Activated T-cell treated with anti-CD3 and anti-CD28 coated beads, Interleukin-2, amount 50 U/mL, for 4 hours (primary cell): Measurements from ENCODE around the gene IGFBP1. TPM values are rescaled to one million over a fixed set of nuclear protein-coding genes. Genes with fewer than 3 reads are reported as not detected.
"Not testable (repeated sequence)": the region's sequence is repeated elsewhere in the genome, so short reads cannot be mapped to it uniquely, and the experiment has no call there.

Source experiments
- ATAC-seq, 2 donors: fragments of 200-7000 bp; cut with Tn5 transposase; one replicate each; pipeline ENCODE4 v1.10.0; 2021
- DNase-seq: peaks from one replicate; pipeline ENCODE4 v3.0.0-alpha.2; 2020
- H3K27me3 Mint-ChIP-seq: one replicate; pipeline ENCODE4 v1.8.0; 2021; ENCODE audit warnings: low read depth, mixed read lengths
- H3K36me3 Mint-ChIP-seq: one replicate; pipeline ENCODE4 v1.8.0; 2022; ENCODE audit warnings: mixed read lengths; ENCODE audit not compliant: insufficient read depth
- H3K4me1 Mint-ChIP-seq: one replicate; pipeline ENCODE4 v1.8.0; 2021; ENCODE audit warnings: low read depth, mixed read lengths
- H3K4me3 Mint-ChIP-seq: one replicate; pipeline ENCODE4 v1.8.0; 2021; ENCODE audit warnings: mild to moderate bottlenecking, moderate library complexity, mixed read lengths
- H3K9me3 Mint-ChIP-seq: one replicate; pipeline ENCODE4 v1.8.0; 2021; ENCODE audit warnings: mixed read lengths
- total RNA-seq, 3 donors: library from RNA; stranded (reverse); gene quantifications; one replicate each; pipeline ENCODE4 v1.2.1, GENCODE V29; 2021

IGFBP1 gene
- under 1 TPM; 0.11 to 0.28 (median 0.13) TPM for total RNA-seq

DNA sequence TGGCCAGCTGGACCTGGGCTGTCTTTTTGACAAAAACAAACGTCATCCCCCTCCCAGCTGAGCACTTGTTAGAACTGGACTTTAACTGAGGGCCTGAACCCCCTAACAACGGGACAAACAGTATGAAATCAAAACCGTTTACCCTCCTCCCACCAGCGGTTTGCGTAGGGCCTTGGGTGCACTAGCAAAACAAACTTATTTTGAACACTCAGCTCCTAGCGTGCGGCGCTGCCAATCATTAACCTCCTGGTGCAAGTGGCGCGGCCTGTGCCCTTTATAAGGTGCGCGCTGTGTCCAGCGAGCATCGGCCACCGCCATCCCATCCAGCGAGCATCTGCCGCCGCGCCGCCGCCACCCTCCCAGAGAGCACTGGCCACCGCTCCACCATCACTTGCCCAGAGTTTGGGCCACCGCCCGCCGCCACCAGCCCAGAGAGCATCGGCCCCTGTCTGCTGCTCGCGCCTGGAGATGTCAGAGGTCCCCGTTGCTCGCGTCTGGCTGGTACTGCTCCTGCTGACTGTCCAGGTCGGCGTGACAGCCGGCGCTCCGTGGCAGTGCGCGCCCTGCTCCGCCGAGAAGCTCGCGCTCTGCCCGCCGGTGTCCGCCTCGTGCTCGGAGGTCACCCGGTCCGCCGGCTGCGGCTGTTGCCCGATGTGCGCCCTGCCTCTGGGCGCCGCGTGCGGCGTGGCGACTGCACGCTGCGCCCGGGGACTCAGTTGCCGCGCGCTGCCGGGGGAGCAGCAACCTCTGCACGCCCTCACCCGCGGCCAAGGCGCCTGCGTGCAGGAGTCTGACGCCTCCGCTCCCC lies at the start of gene IGFBP1:
Gene IGFBP1 (plus strand): TSS at position 304 of the 808 bp plus-strand sequence. CDS start 165 bp downstream, at position 469.
- no peaks in the 10 kb centered on the region for H3K9me3 Mint-ChIP-seq
- peak; percentile 25 to 33 for ATAC-seq
- H3K27me3 Mint-ChIP-seq, result peaks cover 62% of the 10 kb centered on the region
- H3K4me3 Mint-ChIP-seq, result no peak within 1 kb of the TSS
- H3K4me1 Mint-ChIP-seq, result no peaks in the 10 kb centered on the region
- no peaks in the 10 kb centered on the region for H3K36me3 Mint-ChIP-seq
- no peak for DNase-seq

- H3K9me3 Mint-ChIP-seq, H3K4me1 Mint-ChIP-seq, H3K27me3 Mint-ChIP-seq, H3K36me3 Mint-ChIP-seq, H3K4me3 Mint-ChIP-seq, ATAC-seq, DNase-seq: not testable (repeated sequence)
These were observed 49.4 kb upstream of the IGFBP1 start for GRCh38 chr7:45838852-45839251.

DNA sequence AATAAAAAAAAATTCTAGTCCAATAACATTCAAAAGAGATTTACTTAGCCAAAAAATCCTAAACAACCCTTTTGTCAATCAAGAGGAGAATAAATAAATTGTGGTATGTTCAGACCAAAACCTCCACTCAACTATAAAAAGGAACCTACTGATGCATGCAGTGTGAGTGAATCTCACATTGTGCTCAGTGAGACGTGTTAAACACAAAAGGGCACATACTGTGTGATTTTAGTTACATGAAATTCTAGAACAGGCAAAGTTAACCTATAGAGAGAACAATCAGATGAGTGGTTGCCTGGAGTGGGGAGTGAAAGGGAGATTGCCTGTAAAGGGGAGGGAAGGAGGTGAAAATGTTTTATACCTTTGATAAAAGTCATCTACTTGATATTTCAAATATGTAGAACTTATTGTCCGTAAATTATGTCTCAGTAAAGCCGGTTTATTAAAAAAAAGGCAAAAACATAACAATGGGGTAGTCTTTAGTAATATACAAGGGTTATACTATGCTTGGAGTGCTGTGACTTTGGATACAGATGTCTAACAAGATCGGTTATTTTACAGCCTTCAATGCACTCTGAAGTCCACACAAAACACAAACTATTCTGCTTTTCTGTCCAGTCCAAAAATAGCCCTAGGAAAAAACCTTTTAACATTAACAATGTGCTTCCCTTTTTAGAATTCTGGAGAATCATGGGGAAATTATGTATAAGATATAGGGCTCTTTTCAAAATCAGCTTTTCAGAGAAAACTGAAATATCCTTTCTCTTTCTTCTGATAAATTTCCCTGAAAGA lies 46.2 kb upstream of the IGFBP1 start:
- H3K36me3 Mint-ChIP-seq, ATAC-seq, H3K4me3 Mint-ChIP-seq, H3K4me1 Mint-ChIP-seq, H3K27me3 Mint-ChIP-seq, H3K9me3 Mint-ChIP-seq, DNase-seq: not testable (repeated sequence)

DNA sequence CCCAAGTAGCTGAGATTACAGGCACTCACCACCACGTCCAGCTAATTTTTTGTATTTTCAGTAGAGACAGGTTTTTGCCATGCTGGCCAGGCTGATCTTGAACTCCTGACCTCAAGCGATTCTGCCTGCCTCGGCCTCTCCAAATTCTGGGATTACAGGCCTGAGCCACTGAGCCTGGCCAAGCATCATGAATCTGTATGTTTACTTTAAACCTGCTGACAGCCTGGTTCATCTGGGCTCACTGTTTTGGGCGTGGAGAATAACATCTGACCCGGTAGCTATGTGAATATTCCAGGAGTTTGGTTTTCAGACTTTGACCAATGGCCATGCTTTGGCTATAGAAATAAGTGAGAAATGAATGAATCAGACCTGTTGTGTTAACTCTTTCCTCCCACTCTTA lies 41.8 kb upstream of the IGFBP1 start:
- ATAC-seq, DNase-seq, H3K9me3 Mint-ChIP-seq, H3K36me3 Mint-ChIP-seq, H3K27me3 Mint-ChIP-seq, H3K4me3 Mint-ChIP-seq, H3K4me1 Mint-ChIP-seq: not testable (repeated sequence)

DNA sequence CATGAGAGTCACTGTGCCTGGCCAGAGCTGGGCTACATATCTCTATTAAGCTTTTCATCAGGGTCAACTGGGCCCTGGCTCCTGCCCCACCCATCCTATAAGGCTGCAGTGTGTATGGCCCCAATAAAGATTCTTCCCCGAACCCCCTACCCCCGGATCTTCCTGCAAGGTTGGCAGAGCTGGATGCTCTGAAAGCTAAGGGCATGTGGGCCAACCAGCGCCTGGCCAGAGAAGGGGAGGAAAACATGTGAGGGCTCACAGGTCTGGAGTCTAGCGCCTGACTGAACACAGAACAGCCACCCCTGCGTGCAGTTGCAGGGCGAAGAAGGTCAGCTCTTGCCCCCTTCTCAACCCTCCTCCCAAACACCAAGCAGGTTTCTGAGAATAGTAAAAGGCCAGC lies 39.6 kb upstream of the IGFBP1 start:
- not testable (repeated sequence) for H3K4me3 Mint-ChIP-seq, H3K9me3 Mint-ChIP-seq, H3K27me3 Mint-ChIP-seq, H3K4me1 Mint-ChIP-seq, DNase-seq, ATAC-seq, H3K36me3 Mint-ChIP-seq

DNA sequence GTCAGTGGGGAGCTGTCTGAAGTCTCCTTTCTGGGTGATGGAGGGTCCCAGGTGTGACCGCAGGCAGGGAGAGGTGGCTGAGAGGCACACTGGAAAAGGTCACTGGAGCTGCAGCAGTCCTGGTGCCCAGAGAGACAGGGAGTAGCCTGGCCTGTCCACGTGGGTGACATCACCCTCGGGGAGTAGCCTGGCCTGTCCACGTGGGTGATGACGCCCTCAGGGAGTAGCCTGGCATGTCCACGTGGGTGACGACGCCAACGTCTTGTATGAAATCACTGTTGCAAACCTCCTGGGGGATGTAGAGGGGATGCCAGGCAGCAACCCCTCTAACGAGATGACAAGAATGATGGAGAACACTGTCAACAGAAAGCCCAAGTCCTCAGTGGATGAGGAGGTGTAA lies 35.3 kb upstream of the IGFBP1 start:
- not testable (repeated sequence) for H3K36me3 Mint-ChIP-seq, H3K4me3 Mint-ChIP-seq, H3K9me3 Mint-ChIP-seq

GRCh38 chr7:45853491-45853890 lies 34.8 kb upstream of the IGFBP1 start:
- ATAC-seq, H3K4me3 Mint-ChIP-seq, H3K9me3 Mint-ChIP-seq, DNase-seq, H3K36me3 Mint-ChIP-seq, H3K4me1 Mint-ChIP-seq, H3K27me3 Mint-ChIP-seq: not testable (repeated sequence)

More for the DNA sequence above, 35.3 kb upstream of the IGFBP1 start:
- H3K4me1 Mint-ChIP-seq, ATAC-seq, H3K27me3 Mint-ChIP-seq, DNase-seq: not testable (repeated sequence)

GRCh38 chr7:45855680-45856079 lies 32.6 kb upstream of the IGFBP1 start:
- not testable (repeated sequence) for H3K27me3 Mint-ChIP-seq, H3K9me3 Mint-ChIP-seq, H3K4me3 Mint-ChIP-seq, DNase-seq, ATAC-seq, H3K4me1 Mint-ChIP-seq, H3K36me3 Mint-ChIP-seq

DNA sequence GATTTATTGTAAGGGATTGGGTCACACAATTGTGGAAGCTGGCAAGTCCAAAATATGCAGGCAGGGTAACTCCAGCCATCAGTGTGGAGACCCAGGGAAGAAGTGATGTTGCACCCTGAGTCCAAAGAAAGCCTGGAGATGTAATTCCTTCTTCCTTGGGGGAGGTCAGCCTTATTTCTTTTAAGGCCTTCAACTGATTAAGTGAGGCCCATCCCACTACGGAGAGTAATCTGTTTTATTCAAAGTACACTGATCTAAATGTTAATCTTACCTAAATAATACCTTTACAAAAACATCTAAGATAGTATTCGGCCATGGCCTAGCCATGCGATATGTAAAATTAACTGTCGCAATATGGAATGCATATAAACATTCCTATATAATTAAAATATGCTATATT lies 31.4 kb upstream of the IGFBP1 start:
- DNase-seq, H3K4me1 Mint-ChIP-seq, H3K36me3 Mint-ChIP-seq, H3K4me3 Mint-ChIP-seq, ATAC-seq, H3K9me3 Mint-ChIP-seq: not testable (repeated sequence)
- H3K27me3 Mint-ChIP-seq, result peaks cover 11% of the 10 kb centered on the region

- H3K4me1 Mint-ChIP-seq, result no peaks in the 10 kb centered on the region
- H3K27me3 Mint-ChIP-seq, result peaks cover 15% of the 10 kb centered on the region
- no peaks in the 10 kb centered on the region for H3K9me3 Mint-ChIP-seq
- DNase-seq, result no peak
- ATAC-seq, result no peak
- H3K4me3 Mint-ChIP-seq, result no peak overlapping the region
- H3K36me3 Mint-ChIP-seq, result no peaks in the 10 kb centered on the region
These were observed 24.6 kb upstream of the IGFBP1 start for GRCh38 chr7:45863715-45864114.

- Mint-ChIP-seq H3K36me3 (no peaks in the 10 kb centered on the region), H3K9me3 (no peaks in the 10 kb centered on the region), H3K4me3 (no peak overlapping the region), H3K4me1 (no peaks in the 10 kb centered on the region), H3K27me3 (peaks cover 15% of the 10 kb centered on the region)
- DNase-seq (no peak), ATAC-seq (no peak)
These were observed 22.5 kb upstream of the IGFBP1 start for GRCh38 chr7:45865594-45866410.

DNA sequence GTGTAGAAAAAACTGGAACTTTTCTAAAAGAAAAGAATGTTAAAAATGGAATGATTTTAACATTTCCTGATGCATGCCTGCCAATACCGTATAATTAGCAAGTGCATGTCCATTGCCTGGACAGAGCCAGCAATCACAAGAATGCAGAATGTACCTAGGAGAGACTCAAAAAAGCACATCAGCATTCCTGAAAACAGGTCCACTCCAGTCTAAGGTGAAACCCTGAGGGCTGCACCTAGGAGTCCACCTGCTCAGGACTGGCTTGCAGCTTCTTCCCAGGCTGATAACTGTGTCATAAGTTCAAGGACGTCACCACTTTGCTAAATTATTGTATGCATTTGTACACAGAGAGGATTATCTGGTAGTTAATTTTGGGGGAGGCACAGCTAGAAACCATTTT lies 20.8 kb upstream of the IGFBP1 start:
- H3K4me1 Mint-ChIP-seq, result no peaks in the 10 kb centered on the region
- no peaks in the 10 kb centered on the region for H3K36me3 Mint-ChIP-seq
- ATAC-seq, result no peak
- H3K27me3 Mint-ChIP-seq, result peaks cover 10% of the 10 kb centered on the region
- no peak for DNase-seq
- H3K4me3 Mint-ChIP-seq, result no peak overlapping the region
- H3K9me3 Mint-ChIP-seq, result no peaks in the 10 kb centered on the region

- no peaks in the 10 kb centered on the region for H3K9me3 Mint-ChIP-seq
- no peaks in the 10 kb centered on the region for H3K36me3 Mint-ChIP-seq
- DNase-seq (no peak), ATAC-seq (no peak)
- H3K27me3 Mint-ChIP-seq, result peaks cover 2% of the 10 kb centered on the region
- no peak overlapping the region for H3K4me3 Mint-ChIP-seq
- H3K4me1 Mint-ChIP-seq, result no peaks in the 10 kb centered on the region
These were observed 18.9 kb upstream of the IGFBP1 start for GRCh38 chr7:45869426-45869825.
